ENCODE data around the gene RBP2.

RBP2 gene

DNA sequence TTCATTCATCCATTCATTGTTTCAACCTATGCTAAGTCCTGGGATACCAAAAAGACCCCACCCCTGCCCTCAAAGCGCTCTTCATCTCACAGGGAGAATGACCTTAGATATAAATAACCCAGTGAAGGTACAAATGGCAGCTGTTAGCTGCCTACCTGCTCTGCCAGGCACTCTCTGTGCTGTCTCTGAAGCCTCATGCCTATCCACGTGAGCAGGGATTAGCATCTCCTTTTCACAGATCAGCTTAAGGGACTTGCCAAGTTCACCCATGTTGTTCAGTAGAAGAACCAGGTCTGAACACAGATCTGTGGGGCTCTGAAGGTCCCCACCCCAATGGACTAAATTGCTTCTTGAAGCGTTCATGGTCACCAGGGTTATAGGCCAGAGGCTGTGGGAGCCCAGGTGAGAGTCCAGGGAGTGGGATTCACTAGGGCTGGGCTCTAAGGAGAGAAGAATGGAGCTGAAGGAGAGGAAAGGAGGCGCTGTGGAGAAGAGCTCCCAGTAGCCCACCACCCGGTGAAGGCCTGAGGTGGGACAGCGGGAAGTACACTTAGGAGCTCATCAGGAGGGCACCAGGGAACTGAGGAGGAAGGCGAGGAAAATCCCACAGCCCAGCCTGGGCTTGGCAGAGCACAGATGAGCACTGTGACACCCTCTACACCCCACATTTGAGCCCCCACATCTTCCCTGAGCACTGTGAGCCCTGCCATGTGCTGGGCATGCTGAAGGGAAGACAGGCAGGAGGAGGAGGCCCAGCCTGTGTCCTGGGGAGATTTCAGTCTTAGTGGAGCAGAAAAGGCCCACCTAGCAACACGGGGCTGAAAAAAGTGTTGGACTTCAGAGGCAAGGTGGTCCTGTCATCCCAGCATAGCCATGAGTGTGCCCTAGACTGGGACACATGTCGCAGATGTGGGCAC lies 42.9 kb upstream of the RBP2 start:
- H3K27me3 ChIP-seq (ENCODE audit: low read depth, low read length) = peaks cover 4% of the 10 kb centered on the region; the same call in 1 of the 2 replicates
- H3K9me3 ChIP-seq (ENCODE audit: insufficient read depth, low read length) = no peaks in the 10 kb centered on the region
- TF ChIP-seq CTCF (IDR thresholded peaks at IDR 0.05; ENCODE audit: low read depth, low read length) (no peak), EZH2phosphoT487 (IDR thresholded peaks at IDR 0.05; ENCODE audit: low read depth) (no peak)
- no peak overlapping the region for H3K4me3 ChIP-seq (ENCODE audit: low read length)
- no peaks in the 10 kb centered on the region for H3K79me2 ChIP-seq (ENCODE audit: low read length)
- no peak overlapping the region for H3K27ac ChIP-seq (ENCODE audit: low read length)
- no peaks in the 10 kb centered on the region for H3K36me3 ChIP-seq (replicated peaks; ENCODE audit: low read depth, low read length)
- no peak overlapping the region for H3K4me2 ChIP-seq (ENCODE audit: low read length)
- no peak overlapping the region for H2AFZ ChIP-seq (ENCODE audit: low read depth, low read length)
- no peaks in the 10 kb centered on the region for H4K20me1 ChIP-seq (ENCODE audit: insufficient read depth, low read length)
- H3K9ac ChIP-seq (ENCODE audit: low read length) = no peak overlapping the region
- no peaks in the 10 kb centered on the region for H3K4me1 ChIP-seq (ENCODE audit: low read length)

GRCh38 chr3:139518306-139518705 lies 42.0 kb upstream of the RBP2 start:
- Histone ChIP-seq H3K36me3 (replicated peaks; ENCODE audit: low read depth, low read length) (no peaks in the 10 kb centered on the region), H3K4me3 (ENCODE audit: low read length) (no peak overlapping the region), H3K4me1 (ENCODE audit: low read length) (no peaks in the 10 kb centered on the region), H3K9ac (ENCODE audit: low read length) (no peak overlapping the region), H2AFZ (ENCODE audit: low read depth, low read length) (no peak overlapping the region), H3K27me3 (ENCODE audit: low read depth, low read length) (peaks cover 4% of the 10 kb centered on the region; the same call in 1 of the 2 replicates), H3K4me2 (ENCODE audit: low read length) (no peak overlapping the region), H3K27ac (ENCODE audit: low read length) (no peak overlapping the region), H4K20me1 (ENCODE audit: insufficient read depth, low read length) (no peaks in the 10 kb centered on the region), H3K79me2 (ENCODE audit: low read length) (no peaks in the 10 kb centered on the region), H3K9me3 (ENCODE audit: insufficient read depth, low read length) (no peaks in the 10 kb centered on the region)
- no peak for TF ChIP-seq CTCF (IDR thresholded peaks at IDR 0.05; ENCODE audit: low read depth, low read length)
- no peak for TF ChIP-seq EZH2phosphoT487 (IDR thresholded peaks at IDR 0.05; ENCODE audit: low read depth)

DNA sequence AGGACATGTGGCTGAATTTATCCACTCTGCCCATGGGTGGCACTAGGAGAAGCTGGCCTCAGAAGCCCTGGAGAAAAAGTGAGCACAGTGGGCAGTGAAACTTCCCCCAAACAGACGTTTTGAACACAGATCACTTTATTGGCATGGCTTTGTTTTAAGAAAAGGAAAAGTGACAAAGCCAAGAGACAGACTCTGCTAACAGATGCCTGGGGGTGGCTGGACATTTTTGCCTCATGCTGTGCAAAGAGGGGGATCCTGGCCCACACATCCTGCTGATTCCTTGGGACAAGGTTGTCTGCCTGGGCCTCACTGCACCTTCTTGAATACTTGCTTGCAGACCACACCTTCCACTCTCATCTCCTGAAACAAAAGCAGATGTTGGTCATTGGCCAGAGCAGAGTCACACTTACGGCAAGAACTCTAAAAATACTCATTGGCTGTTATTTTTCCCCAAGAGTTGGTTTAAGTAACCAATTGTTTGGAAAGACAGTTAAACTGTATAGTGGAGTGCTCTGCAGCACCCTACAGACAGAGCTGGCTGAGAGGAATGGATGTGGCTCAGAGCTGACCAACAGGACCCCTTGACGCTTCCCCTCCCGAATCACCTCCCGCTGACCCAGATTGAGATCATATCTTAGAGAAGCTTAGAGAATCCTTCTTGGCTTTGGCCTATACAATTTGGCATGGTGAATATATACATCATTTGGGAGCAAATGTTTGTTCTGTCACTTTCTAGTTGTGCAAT lies 41.2 kb upstream of the RBP2 start:
- Histone ChIP-seq H3K27me3 (ENCODE audit: low read depth, low read length) (peaks cover 5% of the 10 kb centered on the region; the same call in 1 of the 2 replicates), H3K4me3 (ENCODE audit: low read length) (no peak overlapping the region), H3K9me3 (ENCODE audit: insufficient read depth, low read length) (no peaks in the 10 kb centered on the region), H2AFZ (ENCODE audit: low read depth, low read length) (no peak overlapping the region), H3K4me1 (ENCODE audit: low read length) (no peaks in the 10 kb centered on the region), H4K20me1 (ENCODE audit: insufficient read depth, low read length) (no peaks in the 10 kb centered on the region), H3K4me2 (ENCODE audit: low read length) (no peak overlapping the region), H3K27ac (ENCODE audit: low read length) (no peak overlapping the region), H3K79me2 (ENCODE audit: low read length) (no peaks in the 10 kb centered on the region), H3K36me3 (replicated peaks; ENCODE audit: low read depth, low read length) (no peaks in the 10 kb centered on the region), H3K9ac (ENCODE audit: low read length) (no peak overlapping the region)
- TF ChIP-seq EZH2phosphoT487 (IDR thresholded peaks at IDR 0.05; ENCODE audit: low read depth) (no peak), CTCF (IDR thresholded peaks at IDR 0.05; ENCODE audit: low read depth, low read length) (no peak)

DNA sequence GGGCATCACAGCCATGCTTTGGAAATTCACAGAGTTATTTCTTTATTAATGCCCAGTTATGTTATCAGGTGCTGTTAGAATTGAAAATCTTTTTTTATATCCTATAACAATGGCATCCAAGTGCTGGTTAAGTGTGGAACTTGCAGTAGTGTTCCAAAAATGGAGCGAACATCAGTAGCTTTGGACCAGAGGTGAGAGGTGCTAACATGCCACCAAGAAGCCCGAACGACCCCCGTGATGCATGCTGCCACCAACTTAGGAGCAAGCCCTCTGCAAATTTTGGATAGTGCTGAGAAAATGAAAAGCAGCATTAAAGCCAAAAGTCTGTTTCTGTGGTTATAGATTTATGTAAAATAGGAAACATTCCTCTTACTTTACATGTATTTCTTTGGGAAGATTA lies 38.4 kb upstream of the RBP2 start:
- Histone ChIP-seq H3K4me1 (ENCODE audit: low read length) (no peaks in the 10 kb centered on the region), H3K4me2 (ENCODE audit: low read length) (no peak overlapping the region), H3K79me2 (ENCODE audit: low read length) (no peaks in the 10 kb centered on the region), H3K27me3 (ENCODE audit: low read depth, low read length) (peaks cover 10% of the 10 kb centered on the region; the same call in 1 of the 2 replicates), H3K9me3 (ENCODE audit: insufficient read depth, low read length) (no peaks in the 10 kb centered on the region), H3K27ac (ENCODE audit: low read length) (no peak overlapping the region), H3K36me3 (replicated peaks; ENCODE audit: low read depth, low read length) (no peaks in the 10 kb centered on the region), H2AFZ (ENCODE audit: low read depth, low read length) (no peak overlapping the region), H3K9ac (ENCODE audit: low read length) (no peak overlapping the region), H3K4me3 (ENCODE audit: low read length) (no peak overlapping the region), H4K20me1 (ENCODE audit: insufficient read depth, low read length) (no peaks in the 10 kb centered on the region)
- TF ChIP-seq EZH2phosphoT487 (IDR thresholded peaks at IDR 0.05; ENCODE audit: low read depth) (no peak), CTCF (IDR thresholded peaks at IDR 0.05; ENCODE audit: low read depth, low read length) (no peak)

Data from OCI-LY3 (cell line).